ENCODE data around the gene CELF1. TPM values are rescaled to one million over a fixed set of nuclear protein-coding genes. Genes with fewer than 3 reads are reported as not detected.
A peak's percentile ranks its signal among the peaks of the same experiment; 100 is the strongest.

CELF1 gene
- total RNA-seq, 1 donor from 2014 or later, result 173 TPM

GRCh38 chr11:47592970-47593369 is 40.0 kb upstream of the CELF1 start:
- H3K9ac ChIP-seq, result no peak overlapping the region
- no peaks in the 10 kb centered on the region for H4K20me1 ChIP-seq (ENCODE audit: low read depth)
- no peak overlapping the region for H2AFZ ChIP-seq (replicated peaks)
- TF ChIP-seq, protein P1, sequence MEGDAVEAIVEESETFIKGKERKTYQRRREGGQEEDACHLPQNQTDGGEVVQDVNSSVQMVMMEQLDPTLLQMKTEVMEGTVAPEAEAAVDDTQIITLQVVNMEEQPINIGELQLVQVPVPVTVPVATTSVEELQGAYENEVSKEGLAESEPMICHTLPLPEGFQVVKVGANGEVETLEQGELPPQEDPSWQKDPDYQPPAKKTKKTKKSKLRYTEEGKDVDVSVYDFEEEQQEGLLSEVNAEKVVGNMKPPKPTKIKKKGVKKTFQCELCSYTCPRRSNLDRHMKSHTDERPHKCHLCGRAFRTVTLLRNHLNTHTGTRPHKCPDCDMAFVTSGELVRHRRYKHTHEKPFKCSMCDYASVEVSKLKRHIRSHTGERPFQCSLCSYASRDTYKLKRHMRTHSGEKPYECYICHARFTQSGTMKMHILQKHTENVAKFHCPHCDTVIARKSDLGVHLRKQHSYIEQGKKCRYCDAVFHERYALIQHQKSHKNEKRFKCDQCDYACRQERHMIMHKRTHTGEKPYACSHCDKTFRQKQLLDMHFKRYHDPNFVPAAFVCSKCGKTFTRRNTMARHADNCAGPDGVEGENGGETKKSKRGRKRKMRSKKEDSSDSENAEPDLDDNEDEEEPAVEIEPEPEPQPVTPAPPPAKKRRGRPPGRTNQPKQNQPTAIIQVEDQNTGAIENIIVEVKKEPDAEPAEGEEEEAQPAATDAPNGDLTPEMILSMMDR (IDR thresholded peaks at IDR 0.05), result no peak
- TF ChIP-seq EZH2phosphoT487 (IDR thresholded peaks at IDR 0.05) (no peak), EZH2 (IDR thresholded peaks at IDR 0.05) (no peak)
- peaks cover 20% of the 10 kb centered on the region for H3F3A ChIP-seq (ENCODE audit: low read depth)
- H3K36me3 Mint-ChIP-seq, result peaks cover 6% of the 10 kb centered on the region
- no peaks in the 10 kb centered on the region for H3K79me2 ChIP-seq (ENCODE audit: low read depth)
- no peak for DNase-seq (ENCODE audit: low spot score)
- no peak overlapping the region for H3K27ac Mint-ChIP-seq
- peak overlapping the region; percentile 99 for H3K4me2 ChIP-seq
- H3K27ac ChIP-seq, result no peak overlapping the region
- no peaks in the 10 kb centered on the region for H3K9me3 Mint-ChIP-seq
- H3K27me3 Mint-ChIP-seq (ENCODE audit: insufficient read depth, low read depth), result peaks cover 13% of the 10 kb centered on the region
- peak overlapping the region; percentile 89 for H3K4me3 Mint-ChIP-seq
- no peaks in the 10 kb centered on the region for H3K36me3 ChIP-seq
- no peaks in the 10 kb centered on the region for H3K9me3 ChIP-seq (ENCODE audit: low read depth)
- H3K4me3 ChIP-seq, result peak overlapping the region; percentile 93
- H3K4me1 Mint-ChIP-seq, result peaks cover 29% of the 10 kb centered on the region
- peaks cover 9% of the 10 kb centered on the region for H3K4me1 ChIP-seq
- H3K27me3 ChIP-seq, result peaks cover 39% of the 10 kb centered on the region

- no peak overlapping the region for H3K27ac ChIP-seq
- peaks cover 9% of the 10 kb centered on the region for H3K4me1 ChIP-seq
- no peaks in the 10 kb centered on the region for H3K79me2 ChIP-seq (ENCODE audit: low read depth)
- Mint-ChIP-seq H3K4me3 (peak overlapping the region; percentile 89), H3K9me3 (no peaks in the 10 kb centered on the region), H3K4me1 (peaks cover 32% of the 10 kb centered on the region), H3K27ac (no peak overlapping the region), H3K36me3 (peaks cover 6% of the 10 kb centered on the region), H3K27me3 (ENCODE audit: insufficient read depth, low read depth) (peaks cover 13% of the 10 kb centered on the region)
- no peak for DNase-seq (ENCODE audit: low spot score)
- H2AFZ ChIP-seq (replicated peaks), result no peak overlapping the region
- H4K20me1 ChIP-seq (ENCODE audit: low read depth), result no peaks in the 10 kb centered on the region
- no peaks in the 10 kb centered on the region for H3K9me3 ChIP-seq (ENCODE audit: low read depth)
- H3K9ac ChIP-seq, result no peak overlapping the region
- no peaks in the 10 kb centered on the region for H3K36me3 ChIP-seq
- H3K4me2 ChIP-seq, result no peak overlapping the region
- no peak overlapping the region for H3K4me3 ChIP-seq
- TF ChIP-seq, protein P1 (IDR thresholded peaks at IDR 0.05), result no peak
- no peak for TF ChIP-seq EZH2 (IDR thresholded peaks at IDR 0.05)
- peaks cover 39% of the 10 kb centered on the region for H3K27me3 ChIP-seq
- peaks cover 20% of the 10 kb centered on the region for H3F3A ChIP-seq (ENCODE audit: low read depth)
Observed at GRCh38 chr11:47592251-47592650, 39.3 kb upstream of the CELF1 start.

DNA sequence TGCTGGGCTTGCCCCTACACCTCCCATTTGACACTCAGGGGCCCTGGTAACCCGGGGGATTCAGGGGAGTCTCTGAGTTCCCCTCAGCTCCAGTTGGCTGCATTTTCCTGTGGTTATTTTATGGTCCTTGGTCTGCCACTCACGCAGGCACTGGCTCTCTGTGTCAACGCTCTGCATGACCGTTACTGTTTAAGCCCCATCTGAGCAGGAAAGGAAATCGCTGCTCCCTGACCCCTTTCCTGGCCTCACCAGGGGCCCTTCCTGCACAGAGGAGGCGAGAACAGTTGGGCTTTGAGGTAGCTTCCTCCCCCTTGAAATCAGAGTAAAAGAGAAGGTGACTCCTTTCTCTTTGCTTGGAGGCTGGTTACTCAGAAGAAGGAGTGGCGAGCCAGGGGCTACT is 38.8 kb upstream of the CELF1 start:
- Mint-ChIP-seq H3K36me3 (peaks cover 6% of the 10 kb centered on the region), H3K27ac (peak overlapping the region; percentile 69)

More for the DNA sequence above, 38.8 kb upstream of the CELF1 start:
- Histone ChIP-seq H3K27me3 (peaks cover 39% of the 10 kb centered on the region), H3K9ac (no peak overlapping the region), H3K79me2 (ENCODE audit: low read depth) (no peaks in the 10 kb centered on the region), H3F3A (ENCODE audit: low read depth) (peaks cover 20% of the 10 kb centered on the region), H3K4me3 (no peak overlapping the region), H3K4me1 (peaks cover 9% of the 10 kb centered on the region), H4K20me1 (ENCODE audit: low read depth) (no peaks in the 10 kb centered on the region), H2AFZ (replicated peaks) (no peak overlapping the region), H3K36me3 (no peaks in the 10 kb centered on the region), H3K27ac (no peak overlapping the region), H3K4me2 (no peak overlapping the region), H3K9me3 (ENCODE audit: low read depth) (no peaks in the 10 kb centered on the region)
- Mint-ChIP-seq H3K4me3 (no peak overlapping the region), H3K4me1 (peaks cover 34% of the 10 kb centered on the region), H3K27me3 (ENCODE audit: insufficient read depth, low read depth) (peaks cover 15% of the 10 kb centered on the region), H3K9me3 (no peaks in the 10 kb centered on the region)
- TF ChIP-seq, protein P1 (IDR thresholded peaks at IDR 0.05), result no peak
- TF ChIP-seq EZH2 (IDR thresholded peaks at IDR 0.05), result no peak
- DNase-seq (ENCODE audit: low spot score), result peak; percentile 14

Measured in neural progenitor cell (in vitro differentiated cells).